H1 (cell line): ENCODE results near the gene FHL1. TPM values are rescaled to one million over a fixed set of nuclear protein-coding genes. Genes with fewer than 3 reads are reported as not detected.

Experiments used
- CHD7 ChIP-seq: fragments of 300-600 bp; sonication (generic); IDR thresholded peaks from 2 replicates; pipeline ENCODE4 v1.7.1; 2012; ENCODE audit warnings: low read length, moderate library complexity, mild to moderate bottlenecking, inconsistent platforms; ENCODE audit not compliant: insufficient replicate concordance
- CTCF ChIP-seq, 3 experiments: IDR thresholded peaks; 1 replicate in 2 of 3; 2 replicates in 1 of 3; pipeline versions ENCODE4 v1.5.1 to v1.6.1; 2011; ENCODE audit warnings: low read length in 3 of 3, mild to moderate bottlenecking in 3 of 3, inconsistent platforms in 2 of 3, low read depth in 1 of 3, moderate library complexity in 1 of 3; ENCODE audit not compliant: insufficient read depth in 1 of 3; ENCODE audit errors: control extremely low read depth in 1 of 3
- EGR1 ChIP-seq: IDR thresholded peaks from 2 replicates; pipeline ENCODE4 v1.6.1; 2011; ENCODE audit warnings: low read depth, low read length, borderline replicate concordance
- HDAC6 ChIP-seq: IDR thresholded peaks from one replicate; pipeline ENCODE4 v1.7.1; 2012; ENCODE audit warnings: low read depth, mild to moderate bottlenecking, inconsistent platforms, low read length, moderate library complexity
- JUN ChIP-seq: IDR thresholded peaks from 2 replicates; pipeline ENCODE4 v1.6.1; 2011; ENCODE audit warnings: low read depth, mild to moderate bottlenecking, improper control_type of control experiment, low read length
- SAP30 ChIP-seq: fragments of 300-600 bp; sonication (generic); IDR thresholded peaks from 2 replicates; pipeline ENCODE4 v1.7.1; 2012; ENCODE audit warnings: low read length, moderate library complexity, mild to moderate bottlenecking, inconsistent platforms; ENCODE audit not compliant: insufficient read depth, insufficient replicate concordance
- SRF ChIP-seq: IDR thresholded peaks from 2 replicates; pipeline ENCODE4 v1.6.1; 2011; ENCODE audit warnings: mild to moderate bottlenecking, low read depth, low read length, moderate library complexity
- USF2 ChIP-seq: IDR thresholded peaks from 2 replicates; pipeline ENCODE4 v1.6.1; 2011; ENCODE audit warnings: low read length, improper control_type of control experiment
- polyA plus RNA-seq, 7 experiments: library from polyadenylated mRNA; depleted of rRNA in 3 of 7; stranded (reverse) in 5 of 7; unstranded in 2 of 7; fragments of >200 nt in 5 of 7; fragments of 200-250 nt in 2 of 7; gene quantifications; 1 replicate in 5 of 7; 2 replicates in 1 of 7; 4 replicates in 1 of 7; pipeline versions ENCODE4 v1.2.1 to v1.2.3, GENCODE V29; 2011 to 2013; ENCODE audit warnings: missing spikeins in 2 of 7, mixed read lengths in 2 of 7
- total RNA-seq: library from RNA; stranded (reverse); fragmentation: NEBNext Ultra II Directional; extraction: Animal tissue kit (Norgen Biotek cat#: 25700); gene quantifications from 2 replicates; pipeline ENCODE4 v1.2.1, GENCODE V29; 2021

The FHL1 gene
- total and polyA plus RNA-seq, 2 of the 8 experiments (the other 6 are each of a cell fraction or from before 2014, with no cell fraction given), result 45.0 to 56.5 TPM

- TF ChIP-seq CHD7, result no peak
- no peak for TF ChIP-seq JUN
- TF ChIP-seq CTCF (IDR thresholded peaks at IDR 0.05; ENCODE audit: control extremely low read depth in 1 of 3, insufficient read depth in 1 of 3, low read depth in 1 of 3, low read length in 3 of 3), result no peak
- TF ChIP-seq HDAC6, result no peak
- no peak for TF ChIP-seq EGR1
- no peak for TF ChIP-seq SRF
- no peak for TF ChIP-seq USF2
- TF ChIP-seq SAP30, result no peak
These were observed 60.2 kb downstream of the FHL1 start (continued) for GRCh38 chrX:136207546-136207945.
